ENCODE results near the gene C1orf50.

- TF ChIP-seq, protein P1, sequence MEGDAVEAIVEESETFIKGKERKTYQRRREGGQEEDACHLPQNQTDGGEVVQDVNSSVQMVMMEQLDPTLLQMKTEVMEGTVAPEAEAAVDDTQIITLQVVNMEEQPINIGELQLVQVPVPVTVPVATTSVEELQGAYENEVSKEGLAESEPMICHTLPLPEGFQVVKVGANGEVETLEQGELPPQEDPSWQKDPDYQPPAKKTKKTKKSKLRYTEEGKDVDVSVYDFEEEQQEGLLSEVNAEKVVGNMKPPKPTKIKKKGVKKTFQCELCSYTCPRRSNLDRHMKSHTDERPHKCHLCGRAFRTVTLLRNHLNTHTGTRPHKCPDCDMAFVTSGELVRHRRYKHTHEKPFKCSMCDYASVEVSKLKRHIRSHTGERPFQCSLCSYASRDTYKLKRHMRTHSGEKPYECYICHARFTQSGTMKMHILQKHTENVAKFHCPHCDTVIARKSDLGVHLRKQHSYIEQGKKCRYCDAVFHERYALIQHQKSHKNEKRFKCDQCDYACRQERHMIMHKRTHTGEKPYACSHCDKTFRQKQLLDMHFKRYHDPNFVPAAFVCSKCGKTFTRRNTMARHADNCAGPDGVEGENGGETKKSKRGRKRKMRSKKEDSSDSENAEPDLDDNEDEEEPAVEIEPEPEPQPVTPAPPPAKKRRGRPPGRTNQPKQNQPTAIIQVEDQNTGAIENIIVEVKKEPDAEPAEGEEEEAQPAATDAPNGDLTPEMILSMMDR (IDR thresholded peaks at IDR 0.05; ENCODE audit: low read depth, low read length): no peak
- no peak for TF ChIP-seq EZH2phosphoT487 (IDR thresholded peaks at IDR 0.05; ENCODE audit: low read depth)
These were observed 27.0 kb upstream of the C1orf50 start, which contains the start of gene CLDN19 for GRCh38 chr1:42739753-42740700.

Data from OCI-LY3 (cell line).